CD4-positive, alpha-beta T cell treated with Interleukin-17A for 4 hours (primary cell): Measurements from ENCODE around the gene TPK1.

Experiments used
- DNase-seq: peaks from one replicate; pipeline ENCODE4 v3.0.0-alpha.2; 2020; ENCODE audit warnings: mixed read lengths

The TPK1 gene

GRCh38 chr7:144519925-144520324, 315.9 kb downstream of the TPK1 start:
- no peak for DNase-seq

- no peak for DNase-seq
These were observed 317.5 kb downstream of the TPK1 start for GRCh38 chr7:144518360-144518759.

GRCh38 chr7:144517749-144518148, 318.1 kb downstream of the TPK1 start:
- no peak for DNase-seq

- no peak for DNase-seq
These were observed 318.9 kb downstream of the TPK1 start for GRCh38 chr7:144516729-144517525.

GRCh38 chr7:144513334-144513733, 322.5 kb downstream of the TPK1 start:
- no peak for DNase-seq

- no peak for DNase-seq
These were observed 325.2 kb downstream of the TPK1 start for GRCh38 chr7:144510621-144511020.

GRCh38 chr7:144508702-144509101, 327.2 kb downstream of the TPK1 start:
- no peak for DNase-seq

GRCh38 chr7:144503215-144503614, 332.6 kb downstream of the TPK1 start:
- no peak for DNase-seq

- DNase-seq: no peak
These were observed 335.6 kb downstream of the TPK1 start for GRCh38 chr7:144500225-144500624.

- DNase-seq: no peak
These were observed 338.6 kb downstream of the TPK1 start for GRCh38 chr7:144497282-144497681.

- DNase-seq: no peak
These were observed 341.5 kb downstream of the TPK1 start for GRCh38 chr7:144494355-144494754.

- no peak for DNase-seq
These were observed 346.3 kb downstream of the TPK1 start for GRCh38 chr7:144489504-144489903.

- no peak for DNase-seq
These were observed 346.9 kb downstream of the TPK1 start for GRCh38 chr7:144488977-144489376.

- no peak for DNase-seq
These were observed 348.0 kb downstream of the TPK1 start for GRCh38 chr7:144487901-144488300.

- no peak for DNase-seq
These were observed 351.4 kb downstream of the TPK1 start for GRCh38 chr7:144484445-144484844.

- no peak for DNase-seq
These were observed 352.7 kb downstream of the TPK1 start for GRCh38 chr7:144483189-144483588.

- no peak for DNase-seq
These were observed 354.0 kb downstream of the TPK1 start for GRCh38 chr7:144481833-144482232.

GRCh38 chr7:144477348-144477747, 358.5 kb downstream of the TPK1 start:
- DNase-seq: no peak

GRCh38 chr7:144474800-144475615, 360.8 kb downstream of the TPK1 start:
- DNase-seq: no peak

- no peak for DNase-seq
These were observed 361.5 kb downstream of the TPK1 start for GRCh38 chr7:144474363-144474762.

GRCh38 chr7:144473908-144474307, 361.9 kb downstream of the TPK1 start:
- no peak for DNase-seq

GRCh38 chr7:144470078-144470477, 365.8 kb downstream of the TPK1 start:
- DNase-seq: no peak

- DNase-seq: no peak
These were observed 366.7 kb downstream of the TPK1 start for GRCh38 chr7:144468990-144469732.
